Karpas-422 (cell line): ENCODE results near the gene SPTBN1. TPM values are rescaled to one million over a fixed set of nuclear protein-coding genes. Genes with fewer than 3 reads are reported as not detected.
"Not testable (repeated sequence)": the region's sequence is repeated elsewhere in the genome, so short reads cannot be mapped to it uniquely, and the experiment has no call there.

ENCODE experiments used
- DNase-seq: peaks from one replicate; pipeline ENCODE4 v3.0.0-alpha.2; 2015
- H2AFZ ChIP-seq: fragments of 200-600 bp; sonication (generic); 2 replicates; pipeline ENCODE4 v1.6.1; 2014; ENCODE audit warnings: antibody characterized with exemption, low read length, mixed read lengths
- H3K27ac ChIP-seq: fragments of 200-600 bp; sonication (generic); 2 replicates; pipeline ENCODE4 v1.5.1; 2014; ENCODE audit warnings: mild to moderate bottlenecking, low read length, moderate library complexity
- H3K27me3 ChIP-seq: fragments of 200-600 bp; sonication (generic); 2 replicates; pipeline ENCODE4 v1.6.1; 2014; ENCODE audit warnings: low read length, mixed read lengths
- H3K36me3 ChIP-seq: fragments of 200-600 bp; sonication (generic); 2 replicates; pipeline ENCODE4 v1.6.1; 2014; ENCODE audit warnings: low read length, mixed read lengths; ENCODE audit not compliant: insufficient read depth
- H3K4me1 ChIP-seq: fragments of 200-600 bp; sonication (generic); 2 replicates; pipeline ENCODE4 v1.6.1; 2014; ENCODE audit warnings: mild to moderate bottlenecking, low read length, mixed read lengths
- H3K4me2 ChIP-seq: fragments of 200-600 bp; sonication (generic); 2 replicates; pipeline ENCODE4 v1.6.1; 2014; ENCODE audit warnings: low read length, low read depth, mild to moderate bottlenecking; ENCODE audit not compliant: poor library complexity, severe bottlenecking
- H3K4me3 ChIP-seq: fragments of 200-600 bp; sonication (generic); 2 replicates; pipeline ENCODE4 v1.5.1; 2014; ENCODE audit warnings: mild to moderate bottlenecking, antibody characterized with exemption, low read length, mixed read lengths
- H3K79me2 ChIP-seq: fragments of 200-600 bp; sonication (generic); 2 replicates; pipeline ENCODE4 v1.6.1; 2014; ENCODE audit warnings: mild to moderate bottlenecking, low read length, mixed read lengths
- H3K9ac ChIP-seq: fragments of 200-600 bp; sonication (generic); 2 replicates; pipeline ENCODE4 v1.6.0; 2014; ENCODE audit warnings: low read length
- H3K9me2 ChIP-seq: fragments of 200-600 bp; sonication (generic), shearing (Covaris generic); replicated peaks from 2 replicates; pipeline ENCODE4 v1.6.0; 2014; ENCODE audit warnings: mild to moderate bottlenecking, low read length, moderate library complexity; ENCODE audit not compliant: insufficient read depth
- H3K9me3 ChIP-seq: fragments of 300-700, 200-600 bp; sonication (generic); 2 replicates; pipeline ENCODE4 v1.6.1; 2014; ENCODE audit warnings: low read length, mixed read lengths
- H4K20me1 ChIP-seq: fragments of 200-600 bp; sonication (generic); 2 replicates; pipeline ENCODE4 v1.6.1; 2014; ENCODE audit warnings: mild to moderate bottlenecking, antibody characterized with exemption, low read length, low read depth; ENCODE audit not compliant: insufficient read depth
- total RNA-seq: library from RNA; depleted of rRNA; stranded (reverse); fragments of >200 nt; shearing (Covaris generic); gene quantifications from 2 replicates; pipeline ENCODE4 v1.2.3, GENCODE V29; 2014; ENCODE audit warnings: low replicate concordance

Gene SPTBN1
- total RNA-seq, 1 experiment from 2014 or later, result 6.2 TPM

GRCh38 chr2:54695378-54695777 is 239.3 kb downstream of the SPTBN1 start:
- H3K4me3 ChIP-seq, result no peak overlapping the region
- no peaks in the 10 kb centered on the region for H3K9me3 ChIP-seq
- no peaks in the 10 kb centered on the region for H3K9me2 ChIP-seq
- H3K79me2 ChIP-seq, result no peaks in the 10 kb centered on the region
- H3K27ac ChIP-seq, result no peak overlapping the region
- H3K4me1 ChIP-seq, result no peaks in the 10 kb centered on the region; the same call in 1 of the 2 replicates
- DNase-seq, result no peak
- no peak overlapping the region for H3K4me2 ChIP-seq
- H3K36me3 ChIP-seq, result no peaks in the 10 kb centered on the region
- H3K9ac ChIP-seq, result no peak overlapping the region
- no peaks in the 10 kb centered on the region for H3K27me3 ChIP-seq
- no peaks in the 10 kb centered on the region for H4K20me1 ChIP-seq
- no peak overlapping the region for H2AFZ ChIP-seq

GRCh38 chr2:54697934-54698333 is 241.8 kb downstream of the SPTBN1 start:
- H2AFZ ChIP-seq, result no peak overlapping the region
- no peaks in the 10 kb centered on the region for H3K9me3 ChIP-seq
- no peaks in the 10 kb centered on the region for H3K27me3 ChIP-seq
- DNase-seq, result no peak
- no peaks in the 10 kb centered on the region for H4K20me1 ChIP-seq
- H3K36me3 ChIP-seq, result no peaks in the 10 kb centered on the region
- H3K79me2 ChIP-seq, result no peaks in the 10 kb centered on the region
- H3K9me2 ChIP-seq, result no peaks in the 10 kb centered on the region
- no peak overlapping the region for H3K4me2 ChIP-seq
- no peak overlapping the region for H3K9ac ChIP-seq
- no peak overlapping the region for H3K27ac ChIP-seq
- no peak overlapping the region for H3K4me3 ChIP-seq
- H3K4me1 ChIP-seq, result peaks cover 5% of the 10 kb centered on the region

GRCh38 chr2:54698926-54699325 is 242.8 kb downstream of the SPTBN1 start:
- not testable (repeated sequence) for H3K4me3 ChIP-seq

GRCh38 chr2:54699665-54700064 is 243.5 kb downstream of the SPTBN1 start:
- H3K27me3 ChIP-seq, result no peaks in the 10 kb centered on the region
- H4K20me1 ChIP-seq, result no peaks in the 10 kb centered on the region
- no peak overlapping the region for H3K4me3 ChIP-seq
- H3K36me3 ChIP-seq, result no peaks in the 10 kb centered on the region
- H3K9me2 ChIP-seq, result no peaks in the 10 kb centered on the region
- H3K9ac ChIP-seq, result no peak overlapping the region
- no peak for DNase-seq
- H3K79me2 ChIP-seq, result no peaks in the 10 kb centered on the region
- H3K9me3 ChIP-seq, result no peaks in the 10 kb centered on the region
- no peak overlapping the region for H3K4me2 ChIP-seq
- H3K4me1 ChIP-seq, result peaks cover 11% of the 10 kb centered on the region
- no peak overlapping the region for H2AFZ ChIP-seq
- no peak overlapping the region for H3K27ac ChIP-seq

More at GRCh38 chr2:54698926-54699325, 242.8 kb downstream of the SPTBN1 start:
- not testable (repeated sequence) for H3K36me3 ChIP-seq, H3K4me1 ChIP-seq, DNase-seq, H2AFZ ChIP-seq, H4K20me1 ChIP-seq, H3K27ac ChIP-seq, H3K4me2 ChIP-seq, H3K9me3 ChIP-seq, H3K27me3 ChIP-seq, H3K79me2 ChIP-seq, H3K9me2 ChIP-seq, H3K9ac ChIP-seq

GRCh38 chr2:54701029-54701428 is 244.9 kb downstream of the SPTBN1 start:
- Histone ChIP-seq H3K79me2 (no peaks in the 10 kb centered on the region), H3K9me3 (no peaks in the 10 kb centered on the region), H3K4me3 (no peak overlapping the region), H3K4me2 (no peak overlapping the region), H3K9me2 (no peaks in the 10 kb centered on the region), H3K9ac (no peak overlapping the region), H3K36me3 (no peaks in the 10 kb centered on the region), H2AFZ (no peak overlapping the region; the same call in 1 of the 2 replicates), H3K27ac (no peak overlapping the region), H3K27me3 (no peaks in the 10 kb centered on the region), H4K20me1 (no peaks in the 10 kb centered on the region), H3K4me1 (peaks cover 15% of the 10 kb centered on the region)
- DNase-seq, result no peak

- Histone ChIP-seq H3K27ac (peak overlapping the region; percentile 35; the same call in 1 of the 2 replicates), H4K20me1 (no peaks in the 10 kb centered on the region), H2AFZ (peak overlapping the region; percentile 37; the same call in 1 of the 2 replicates), H3K9ac (no peak overlapping the region), H3K36me3 (no peaks in the 10 kb centered on the region), H3K4me2 (no peak overlapping the region), H3K9me2 (no peaks in the 10 kb centered on the region), H3K9me3 (no peaks in the 10 kb centered on the region), H3K79me2 (no peaks in the 10 kb centered on the region), H3K4me3 (no peak overlapping the region), H3K4me1 (peaks cover 29% of the 10 kb centered on the region), H3K27me3 (no peaks in the 10 kb centered on the region)
- DNase-seq, result no peak
These were observed 248.1 kb downstream of the SPTBN1 start for GRCh38 chr2:54704238-54704637.

GRCh38 chr2:54704688-54705605 is 248.8 kb downstream of the SPTBN1 start:
- no peaks in the 10 kb centered on the region for H3K9me2 ChIP-seq
- no peak overlapping the region for H3K9ac ChIP-seq
- no peaks in the 10 kb centered on the region for H3K36me3 ChIP-seq
- DNase-seq, result peak; percentile 88
- H3K79me2 ChIP-seq, result no peaks in the 10 kb centered on the region
- peaks cover 35% of the 10 kb centered on the region for H3K4me1 ChIP-seq
- peak overlapping the region; percentile 47; the same call in 1 of the 2 replicates for H2AFZ ChIP-seq
- no peaks in the 10 kb centered on the region for H3K27me3 ChIP-seq
- no peaks in the 10 kb centered on the region for H3K9me3 ChIP-seq
- H3K27ac ChIP-seq, result peak overlapping the region; percentile 35; the same call in 1 of the 2 replicates
- H4K20me1 ChIP-seq, result no peaks in the 10 kb centered on the region
- H3K4me3 ChIP-seq, result no peak overlapping the region
- H3K4me2 ChIP-seq, result no peak overlapping the region

GRCh38 chr2:54706622-54707021 is 250.5 kb downstream of the SPTBN1 start:
- Histone ChIP-seq H3K4me1 (peaks cover 38% of the 10 kb centered on the region), H3K4me3 (no peak overlapping the region), H3K9me2 (no peaks in the 10 kb centered on the region)

More at GRCh38 chr2:54706622-54707021, 250.5 kb downstream of the SPTBN1 start:
- Histone ChIP-seq H3K27ac (no peak overlapping the region), H3K9ac (no peak overlapping the region), H3K9me3 (no peaks in the 10 kb centered on the region), H4K20me1 (no peaks in the 10 kb centered on the region), H3K79me2 (no peaks in the 10 kb centered on the region), H2AFZ (no peak overlapping the region), H3K27me3 (no peaks in the 10 kb centered on the region), H3K4me2 (no peak overlapping the region), H3K36me3 (no peaks in the 10 kb centered on the region)
- DNase-seq, result no peak
